GM12874 (cell line): ENCODE measurements around the gene CAPN9.

Experiments used
- TF ChIP-seq, protein P1 (sequence below): IDR thresholded peaks from 2 replicates; pipeline ENCODE4 v1.5.1; 2011; ENCODE audit warnings: low read depth, mild to moderate bottlenecking, control low read depth, low read length, moderate library complexity; ENCODE audit not compliant: insufficient read depth

Gene CAPN9

DNA sequence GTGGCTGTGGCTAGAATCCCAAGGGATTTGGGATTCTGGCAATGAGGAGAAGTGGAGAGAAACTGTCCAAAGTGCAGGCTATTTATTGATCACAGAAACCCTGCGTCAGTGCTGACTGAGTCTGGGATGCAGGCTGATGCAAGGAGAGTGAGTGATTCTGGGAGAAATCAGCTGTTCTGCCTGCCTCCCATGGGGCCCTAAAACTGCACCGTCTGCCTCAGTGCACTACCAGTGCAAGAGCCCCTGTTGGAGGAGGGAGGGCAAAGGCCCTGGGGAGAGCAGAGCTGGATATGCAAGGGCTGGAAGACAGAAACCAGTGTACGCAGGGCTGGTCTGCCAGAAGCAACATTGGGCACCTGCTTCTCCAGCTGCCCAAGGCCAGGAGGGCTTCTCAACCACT lies 78.6 kb downstream of the CAPN9 start:
- TF ChIP-seq, protein P1, sequence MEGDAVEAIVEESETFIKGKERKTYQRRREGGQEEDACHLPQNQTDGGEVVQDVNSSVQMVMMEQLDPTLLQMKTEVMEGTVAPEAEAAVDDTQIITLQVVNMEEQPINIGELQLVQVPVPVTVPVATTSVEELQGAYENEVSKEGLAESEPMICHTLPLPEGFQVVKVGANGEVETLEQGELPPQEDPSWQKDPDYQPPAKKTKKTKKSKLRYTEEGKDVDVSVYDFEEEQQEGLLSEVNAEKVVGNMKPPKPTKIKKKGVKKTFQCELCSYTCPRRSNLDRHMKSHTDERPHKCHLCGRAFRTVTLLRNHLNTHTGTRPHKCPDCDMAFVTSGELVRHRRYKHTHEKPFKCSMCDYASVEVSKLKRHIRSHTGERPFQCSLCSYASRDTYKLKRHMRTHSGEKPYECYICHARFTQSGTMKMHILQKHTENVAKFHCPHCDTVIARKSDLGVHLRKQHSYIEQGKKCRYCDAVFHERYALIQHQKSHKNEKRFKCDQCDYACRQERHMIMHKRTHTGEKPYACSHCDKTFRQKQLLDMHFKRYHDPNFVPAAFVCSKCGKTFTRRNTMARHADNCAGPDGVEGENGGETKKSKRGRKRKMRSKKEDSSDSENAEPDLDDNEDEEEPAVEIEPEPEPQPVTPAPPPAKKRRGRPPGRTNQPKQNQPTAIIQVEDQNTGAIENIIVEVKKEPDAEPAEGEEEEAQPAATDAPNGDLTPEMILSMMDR = no peak

DNA sequence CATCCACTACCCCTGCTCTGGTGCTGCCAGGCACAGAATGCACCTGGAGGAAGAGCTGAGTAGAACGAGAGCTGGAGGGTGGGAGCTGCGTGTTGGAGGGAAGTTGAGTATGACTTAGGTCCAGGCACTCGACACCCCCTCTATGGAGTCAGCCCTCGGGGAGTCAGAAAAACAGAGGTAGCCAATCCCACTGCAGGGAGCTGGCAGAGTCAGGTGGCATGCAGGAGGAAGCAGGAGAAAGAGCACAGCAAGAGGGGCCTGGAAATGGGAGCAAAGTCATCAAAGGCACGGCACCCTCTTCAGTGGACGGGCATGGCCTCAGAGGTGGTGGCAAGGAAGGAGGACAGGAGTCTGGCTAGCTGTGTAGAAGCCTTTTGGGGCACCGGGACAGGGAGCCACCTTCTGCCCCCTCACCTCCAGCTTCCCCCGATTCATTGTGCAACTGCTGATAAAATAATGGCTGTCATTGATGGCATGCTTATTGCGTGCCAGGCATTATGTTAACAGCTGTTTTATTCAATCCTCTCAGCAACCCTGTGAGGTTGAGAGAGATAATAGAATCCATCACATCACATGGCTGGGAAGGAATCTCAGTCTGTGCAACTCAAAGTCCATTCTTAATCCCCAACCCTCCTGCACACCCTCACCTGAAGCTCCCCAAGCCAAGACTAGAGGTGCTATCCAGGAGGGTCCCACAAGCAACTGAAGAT lies 79.1 kb downstream of the CAPN9 start:
- TF ChIP-seq, protein P1 = no peak

DNA sequence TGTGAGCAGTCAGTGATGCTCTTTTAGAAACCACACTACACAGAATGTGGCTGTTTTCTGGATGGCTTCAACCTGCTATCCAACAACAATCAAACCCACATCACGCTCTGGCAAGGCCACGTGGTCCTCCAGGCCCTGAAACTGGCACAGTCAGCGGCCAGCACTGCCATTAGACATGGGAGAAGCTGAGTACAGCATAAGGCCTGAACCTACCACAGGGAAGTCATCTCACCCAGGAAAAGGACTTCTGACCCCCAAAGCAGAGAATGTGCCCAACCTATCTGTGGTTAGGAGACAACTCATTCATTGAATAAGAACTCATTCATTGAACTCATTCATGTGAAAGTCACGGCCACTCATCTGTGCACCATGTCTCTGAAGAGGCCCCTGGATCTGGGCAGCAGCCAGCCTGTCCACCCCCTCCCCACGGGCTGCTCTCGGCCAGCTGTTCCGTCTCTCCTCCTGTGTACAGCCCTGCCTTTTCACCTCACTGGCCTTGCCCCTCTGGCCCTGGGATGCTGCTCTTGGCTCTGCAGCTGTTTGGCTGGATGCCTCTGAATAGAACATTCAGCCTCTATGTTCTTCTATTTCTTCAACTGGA lies 80.0 kb downstream of the CAPN9 start:
- TF ChIP-seq, protein P1 = no peak

DNA sequence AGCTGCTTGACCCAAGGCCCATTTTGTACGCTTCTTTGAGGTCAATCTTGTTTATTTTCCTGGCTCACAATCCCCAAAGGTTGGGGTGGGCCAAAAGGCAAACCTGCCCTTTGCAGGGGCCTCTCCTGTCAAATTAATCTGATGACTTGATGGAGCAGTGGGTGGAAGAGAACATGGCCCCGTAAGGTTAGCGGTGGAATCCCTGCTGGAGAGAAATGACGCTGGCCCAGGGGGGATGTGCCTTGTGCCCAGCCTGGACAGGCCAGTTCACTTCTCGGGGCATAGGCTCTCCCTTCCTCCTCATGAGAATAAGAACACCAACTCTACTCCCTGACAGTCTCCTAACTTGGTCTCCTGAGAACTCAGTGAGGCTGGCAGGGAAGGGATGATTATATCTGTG lies 80.6 kb downstream of the CAPN9 start:
- TF ChIP-seq, protein P1 = no peak

DNA sequence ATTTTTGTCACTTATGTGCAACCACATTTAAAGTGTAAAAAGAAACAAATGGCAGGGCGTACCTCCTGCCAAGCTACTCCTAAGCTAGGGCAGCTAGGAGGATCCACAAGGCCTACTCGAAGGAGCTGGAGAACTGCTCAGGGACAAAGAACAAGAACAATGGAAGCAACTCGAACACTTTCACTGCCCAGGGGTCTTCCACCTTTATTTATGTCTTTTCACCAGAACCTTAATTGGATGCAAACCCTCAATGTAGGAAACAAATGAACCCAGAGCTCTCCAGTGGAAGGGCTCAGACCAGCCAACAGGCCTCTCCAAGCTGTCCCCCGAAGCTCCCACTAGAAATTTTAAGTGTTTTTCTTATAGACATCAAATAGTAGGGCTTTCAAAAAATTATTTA lies 81.2 kb downstream of the CAPN9 start:
- TF ChIP-seq, protein P1 = no peak

DNA sequence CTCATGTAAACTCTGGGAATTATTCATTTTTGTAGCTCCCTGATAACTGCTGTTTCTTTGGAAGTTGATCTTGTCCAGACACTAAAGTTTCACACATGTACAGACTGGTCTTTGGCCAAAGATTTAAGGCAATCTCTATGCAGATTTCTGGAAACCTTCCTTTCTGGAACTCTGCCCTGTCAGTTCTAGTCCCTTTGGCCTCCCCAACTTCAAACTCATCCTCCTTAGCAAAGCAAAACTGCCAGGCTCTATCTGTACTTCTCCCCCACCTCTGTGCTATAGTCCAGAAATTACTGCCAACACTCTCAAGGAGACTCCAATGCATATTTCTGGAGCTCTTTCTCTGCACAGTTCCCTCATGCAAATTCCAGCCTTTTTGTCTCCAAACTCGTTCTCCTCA lies 84.6 kb downstream of the CAPN9 start:
- TF ChIP-seq, protein P1 = no peak

DNA sequence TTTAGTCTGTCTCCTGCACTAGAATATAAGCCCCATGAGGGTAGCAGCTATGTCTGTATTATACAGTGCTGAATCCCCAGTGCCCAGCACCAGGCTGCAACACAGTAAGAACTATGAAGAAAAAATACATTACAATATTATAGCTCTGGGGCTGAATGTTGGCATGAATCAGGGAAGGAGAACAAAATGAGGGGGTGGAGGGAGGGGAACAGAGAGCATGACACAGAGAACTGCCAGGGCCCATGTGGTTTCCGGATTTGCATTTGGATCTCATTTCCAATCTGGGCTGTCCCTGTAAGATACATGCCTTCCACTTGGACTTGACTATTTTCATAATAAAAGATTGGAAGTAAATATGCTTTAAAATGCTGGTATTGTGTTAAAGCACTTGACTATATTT lies 85.3 kb downstream of the CAPN9 start:
- TF ChIP-seq, protein P1 = no peak
